Mesothelial cell of epicardium (in vitro differentiated cells): ENCODE results near the gene DECR2. TPM values are rescaled to one million over a fixed set of nuclear protein-coding genes. Genes with fewer than 3 reads are reported as not detected.

Source experiments
- DNase-seq, 2 experiments: peaks; one replicate each; pipeline ENCODE4 v3.0.0; 2021; ENCODE audit warnings: low spot score in 2 of 2; ENCODE audit not compliant: unreplicated experiment in 2 of 2
- H3K27ac Mint-ChIP-seq: 2 replicates; pipeline ENCODE4 v1.8.0; 2021; ENCODE audit warnings: mixed read lengths
- H3K27me3 Mint-ChIP-seq: 2 replicates; pipeline ENCODE4 v1.8.0; 2021; ENCODE audit warnings: low read depth, mixed read lengths
- H3K36me3 Mint-ChIP-seq: 2 replicates; pipeline ENCODE4 v1.8.0; 2021; ENCODE audit warnings: mixed read lengths
- H3K4me1 Mint-ChIP-seq: 2 replicates; pipeline ENCODE4 v1.8.0; 2021; ENCODE audit warnings: mixed read lengths
- H3K4me3 Mint-ChIP-seq: 2 replicates; pipeline ENCODE4 v1.8.0; 2021; ENCODE audit warnings: mild to moderate bottlenecking, moderate library complexity, mixed read lengths
- H3K9me3 Mint-ChIP-seq: 2 replicates; pipeline ENCODE4 v1.8.0; 2021; ENCODE audit warnings: mixed read lengths
- total RNA-seq: library from RNA; stranded (reverse); gene quantifications from 3 replicates; pipeline ENCODE4 v1.2.1, GENCODE V29; 2021
- TF ChIP-seq, protein P1 (sequence below): fragments of 200-600 bp; sonication (generic); IDR thresholded peaks from one replicate; pipeline ENCODE4 v1.5.0; 2021; ENCODE audit warnings: antibody characterized with exemption; ENCODE audit not compliant: unreplicated experiment

DECR2 gene
- total RNA-seq, 1 donor from 2014 or later = 35.4 TPM

GRCh38 chr16:373020-373598 lies 28.6 kb upstream of the DECR2 start:
- DNase-seq = no peak

DNA sequence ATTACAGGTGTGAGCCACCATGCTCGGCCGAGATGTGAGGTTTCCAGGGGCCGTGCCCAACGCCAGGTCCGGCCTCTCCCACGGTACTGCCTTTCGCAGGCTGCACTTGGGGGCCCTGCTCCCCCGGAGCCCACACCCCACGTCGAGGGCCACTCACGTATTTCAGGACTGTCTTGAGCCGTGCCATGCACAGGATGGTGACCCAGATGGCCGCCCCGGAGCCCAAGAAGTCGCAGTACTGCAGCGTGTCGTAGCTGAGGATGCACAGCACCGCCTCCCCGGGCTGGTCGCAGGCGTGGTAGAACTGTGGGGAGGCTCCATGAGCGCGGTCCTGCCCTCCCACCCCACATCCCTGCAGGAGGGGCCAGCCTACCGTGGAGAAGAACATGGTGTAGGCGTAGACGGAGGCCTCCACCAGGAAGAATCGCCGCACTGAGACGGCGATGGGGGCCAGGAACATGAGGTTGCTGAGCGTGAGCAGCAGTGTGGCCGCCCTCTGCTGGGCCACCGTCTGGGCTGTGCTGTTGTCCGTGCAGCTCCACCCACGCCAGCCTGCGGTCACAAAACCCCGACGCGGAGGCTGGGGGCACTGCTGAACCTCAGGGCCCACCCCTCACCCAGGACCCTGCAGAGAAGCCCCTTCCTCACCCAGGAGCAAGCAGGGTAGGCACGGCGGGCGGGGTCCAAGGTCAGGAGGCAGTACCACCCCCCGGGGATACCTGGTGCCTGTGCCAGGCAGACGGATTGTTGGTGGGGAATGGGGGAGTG lies 27.7 kb upstream of the DECR2 start:
- Mint-ChIP-seq H3K4me3 (no peak overlapping the region), H3K27me3 (no peaks in the 10 kb centered on the region), H3K27ac (no peak overlapping the region), H3K4me1 (peaks cover 11% of the 10 kb centered on the region), H3K9me3 (no peaks in the 10 kb centered on the region), H3K36me3 (no peaks in the 10 kb centered on the region)
- TF ChIP-seq, protein P1, sequence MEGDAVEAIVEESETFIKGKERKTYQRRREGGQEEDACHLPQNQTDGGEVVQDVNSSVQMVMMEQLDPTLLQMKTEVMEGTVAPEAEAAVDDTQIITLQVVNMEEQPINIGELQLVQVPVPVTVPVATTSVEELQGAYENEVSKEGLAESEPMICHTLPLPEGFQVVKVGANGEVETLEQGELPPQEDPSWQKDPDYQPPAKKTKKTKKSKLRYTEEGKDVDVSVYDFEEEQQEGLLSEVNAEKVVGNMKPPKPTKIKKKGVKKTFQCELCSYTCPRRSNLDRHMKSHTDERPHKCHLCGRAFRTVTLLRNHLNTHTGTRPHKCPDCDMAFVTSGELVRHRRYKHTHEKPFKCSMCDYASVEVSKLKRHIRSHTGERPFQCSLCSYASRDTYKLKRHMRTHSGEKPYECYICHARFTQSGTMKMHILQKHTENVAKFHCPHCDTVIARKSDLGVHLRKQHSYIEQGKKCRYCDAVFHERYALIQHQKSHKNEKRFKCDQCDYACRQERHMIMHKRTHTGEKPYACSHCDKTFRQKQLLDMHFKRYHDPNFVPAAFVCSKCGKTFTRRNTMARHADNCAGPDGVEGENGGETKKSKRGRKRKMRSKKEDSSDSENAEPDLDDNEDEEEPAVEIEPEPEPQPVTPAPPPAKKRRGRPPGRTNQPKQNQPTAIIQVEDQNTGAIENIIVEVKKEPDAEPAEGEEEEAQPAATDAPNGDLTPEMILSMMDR = no peak
- DNase-seq = no peak

More at GRCh38 chr16:373020-373598, 28.6 kb upstream of the DECR2 start:
- Mint-ChIP-seq H3K27ac (no peak overlapping the region), H3K4me3 (no peak overlapping the region), H3K27me3 (no peaks in the 10 kb centered on the region), H3K9me3 (no peaks in the 10 kb centered on the region), H3K4me1 (peaks cover 10% of the 10 kb centered on the region), H3K36me3 (no peaks in the 10 kb centered on the region)
- TF ChIP-seq, protein P1 = no peak

DNA sequence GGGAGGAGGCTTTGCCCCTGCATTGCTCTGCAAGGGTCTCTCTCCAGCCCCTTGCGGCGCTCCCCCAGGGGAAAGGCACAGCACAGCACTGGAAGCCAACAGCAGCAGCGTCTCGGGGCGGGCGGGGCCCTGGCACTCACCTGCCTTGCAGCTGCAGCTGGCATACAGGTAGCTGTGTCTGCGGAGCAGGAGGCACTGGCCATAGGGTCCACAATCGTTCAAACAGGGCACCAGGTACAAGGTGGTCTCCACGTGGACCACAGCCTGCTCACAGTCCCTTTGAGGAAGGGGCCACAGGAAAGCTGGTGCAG lies 27.1 kb upstream of the DECR2 start:
- no peak overlapping the region for H3K27ac Mint-ChIP-seq
- TF ChIP-seq, protein P1 = no peak
- no peaks in the 10 kb centered on the region for H3K36me3 Mint-ChIP-seq
- H3K27me3 Mint-ChIP-seq = no peaks in the 10 kb centered on the region
- H3K4me3 Mint-ChIP-seq = no peak overlapping the region
- no peak for DNase-seq
- no peaks in the 10 kb centered on the region for H3K9me3 Mint-ChIP-seq
- H3K4me1 Mint-ChIP-seq = peaks cover 14% of the 10 kb centered on the region

- TF ChIP-seq, protein P1 = no peak
- no peaks in the 10 kb centered on the region for H3K9me3 Mint-ChIP-seq
- no peak overlapping the region for H3K4me3 Mint-ChIP-seq
- H3K27me3 Mint-ChIP-seq = no peaks in the 10 kb centered on the region
- H3K36me3 Mint-ChIP-seq = no peaks in the 10 kb centered on the region
- no peak overlapping the region for H3K27ac Mint-ChIP-seq
- peak in 1 of 2 experiments; percentile 18 for DNase-seq
- H3K4me1 Mint-ChIP-seq = peaks cover 14% of the 10 kb centered on the region
Measured at GRCh38 chr16:375212-375611, 26.5 kb upstream of the DECR2 start.

- Mint-ChIP-seq H3K4me1 (peaks cover 10% of the 10 kb centered on the region), H3K36me3 (no peaks in the 10 kb centered on the region), H3K9me3 (no peaks in the 10 kb centered on the region), H3K4me3 (no peak overlapping the region), H3K27me3 (no peaks in the 10 kb centered on the region), H3K27ac (no peak overlapping the region)
- TF ChIP-seq, protein P1 = no peak
- peak in 1 of 2 experiments; percentile 25 for DNase-seq
Measured at GRCh38 chr16:375927-376816, 25.5 kb upstream of the DECR2 start.
